ENCODE data around the gene CAMK1D.

The CAMK1D gene

DNA sequence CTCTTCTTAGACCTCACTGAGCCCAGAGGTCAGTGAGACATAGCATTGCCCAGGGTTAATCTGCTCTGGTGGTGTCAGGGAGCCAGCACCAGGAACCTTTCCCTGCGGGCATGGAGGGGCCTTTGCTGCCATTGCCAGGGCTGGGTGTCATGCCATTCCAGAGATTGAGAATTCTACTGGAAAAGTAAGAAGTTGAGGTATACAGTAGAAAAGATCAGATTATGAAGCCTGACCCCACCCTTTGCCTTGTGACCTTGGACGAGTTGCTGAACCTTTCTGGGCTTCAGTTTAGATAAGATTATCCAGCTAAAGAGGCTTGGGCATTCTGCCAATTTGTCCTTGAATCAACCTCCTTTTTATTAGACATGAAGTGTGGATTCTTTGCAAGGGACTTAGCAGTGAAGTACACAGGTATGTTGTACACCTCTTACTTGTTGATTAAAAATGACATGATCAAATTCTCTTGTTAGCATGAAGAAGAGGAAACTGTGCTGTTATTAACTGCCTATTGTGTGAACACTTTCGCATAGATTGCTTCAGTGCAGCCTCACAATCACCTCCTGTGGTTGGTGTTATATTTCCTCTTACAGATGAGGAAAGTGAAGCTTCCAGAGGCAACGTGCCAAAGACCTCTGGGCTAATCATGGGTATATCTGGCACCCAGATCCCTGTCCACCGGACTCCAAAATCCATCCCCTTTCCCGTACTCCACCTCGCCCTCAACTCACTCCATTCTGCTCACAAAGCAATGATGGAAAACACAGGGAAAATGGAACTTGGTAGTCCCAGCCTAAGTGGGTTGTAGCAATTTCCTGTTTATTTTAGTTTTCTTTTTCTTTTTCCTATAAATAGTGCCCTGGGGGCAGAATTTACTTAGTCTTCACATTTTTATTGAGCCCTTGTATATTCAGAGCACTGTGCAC lies 151.3 kb downstream of the CAMK1D start:
- no peak for DNase-seq (ENCODE audit: low read depth)

DNA sequence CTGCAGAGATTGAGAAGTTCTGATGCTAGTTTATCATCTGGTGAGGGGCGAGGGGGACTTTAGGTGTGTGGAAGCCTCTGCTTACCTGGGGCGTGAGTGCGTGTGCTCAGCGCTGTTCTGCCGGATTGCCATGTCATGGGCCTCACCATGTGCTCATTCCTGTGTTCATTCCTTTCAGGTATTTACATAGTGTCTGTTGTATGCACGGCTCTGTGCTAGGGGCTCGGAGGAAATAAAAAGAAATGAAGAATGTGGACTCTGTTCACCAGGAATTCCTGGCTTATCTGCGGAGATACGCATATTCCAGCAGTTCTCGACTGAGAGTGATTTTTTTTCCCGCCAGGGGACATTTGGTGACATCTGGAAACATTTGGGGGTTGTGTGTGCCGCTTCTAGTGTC lies 152.0 kb downstream of the CAMK1D start:
- no peak for DNase-seq (ENCODE audit: low read depth)

GRCh38 chr10:12501841-12502525 lies 152.6 kb downstream of the CAMK1D start:
- no peak for DNase-seq (ENCODE audit: low read depth)

GRCh38 chr10:12502526-12503274 lies 153.4 kb downstream of the CAMK1D start:
- DNase-seq (ENCODE audit: low read depth) = no peak

GRCh38 chr10:12503311-12503710 lies 154.0 kb downstream of the CAMK1D start:
- DNase-seq (ENCODE audit: low read depth) = no peak

- no peak for DNase-seq (ENCODE audit: low read depth)
These were observed 154.8 kb downstream of the CAMK1D start for GRCh38 chr10:12504176-12504575.

DNA sequence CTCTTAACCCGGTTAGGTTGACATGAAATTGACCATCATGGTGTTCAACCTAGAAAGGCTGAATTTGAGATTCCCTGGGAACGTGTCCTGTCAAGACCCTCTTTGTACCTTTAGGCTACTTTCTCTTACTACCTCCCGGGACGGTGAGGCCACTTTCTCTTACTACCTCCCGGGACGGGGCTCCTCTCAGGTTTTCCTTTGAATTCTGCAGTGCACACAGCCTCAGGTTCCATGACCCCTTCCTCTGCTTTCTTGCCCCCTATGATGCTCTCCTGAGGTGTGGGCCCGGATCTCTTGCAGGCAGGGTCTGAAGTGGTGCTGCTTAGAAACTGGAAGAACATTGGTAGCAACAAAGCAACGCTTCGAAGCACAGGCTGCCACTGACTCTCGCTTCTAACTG lies 155.3 kb downstream of the CAMK1D start:
- DNase-seq (ENCODE audit: low read depth) = no peak

DNA sequence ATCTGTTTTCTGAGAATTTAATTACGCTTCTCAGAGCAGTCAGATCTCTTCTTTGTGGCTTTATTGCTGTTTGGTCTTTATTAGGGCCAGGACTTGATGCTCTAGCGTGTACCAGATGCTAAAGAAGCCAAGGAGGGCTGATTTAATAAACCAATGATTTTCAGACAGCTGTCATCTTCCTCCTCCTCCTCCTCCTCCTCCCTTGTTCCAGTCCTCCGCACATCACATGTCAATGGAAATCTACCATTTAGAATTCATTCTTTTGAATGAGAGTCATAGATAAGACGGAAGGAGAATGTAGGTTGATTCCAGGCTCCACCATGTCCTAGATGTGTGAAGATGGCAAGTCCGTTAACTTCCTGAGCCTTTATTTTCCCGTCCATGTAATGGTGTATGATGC lies 156.3 kb downstream of the CAMK1D start:
- DNase-seq (ENCODE audit: low read depth) = no peak

DNA sequence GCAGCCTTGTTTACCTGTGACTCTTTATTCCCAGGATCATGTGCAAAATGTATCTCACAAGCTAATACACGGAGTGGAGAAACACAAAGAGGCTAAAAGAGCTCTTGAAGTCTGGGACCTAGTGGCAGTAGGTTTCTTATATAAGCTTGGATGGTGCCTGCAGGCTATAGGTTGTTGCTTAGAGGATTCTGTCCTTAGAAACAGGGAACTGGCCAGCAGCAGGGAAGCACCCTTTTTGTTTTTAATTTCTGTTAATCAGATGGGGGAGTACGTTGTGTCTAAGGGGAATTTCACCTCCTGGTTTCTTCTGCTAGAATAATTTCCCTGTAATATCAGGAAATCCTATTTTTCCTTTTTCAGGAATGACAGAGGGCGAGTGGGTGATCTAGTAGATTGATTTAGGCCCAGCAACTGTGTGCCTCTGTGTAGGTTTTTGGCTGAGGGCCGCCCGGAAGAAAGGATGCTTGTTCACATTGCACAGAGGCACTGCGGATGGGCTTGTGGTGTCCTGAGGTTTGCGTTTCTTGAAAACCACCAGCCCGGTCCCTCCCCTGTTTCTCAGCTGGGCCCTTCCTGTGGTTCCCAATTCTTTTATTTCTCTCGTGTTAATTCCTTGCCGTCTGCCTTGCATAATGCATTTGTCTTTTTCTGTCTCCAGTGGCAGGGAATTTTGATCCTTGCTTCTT lies 158.0 kb downstream of the CAMK1D start:
- DNase-seq (ENCODE audit: low read depth) = no peak

GRCh38 chr10:12508165-12508564 lies 158.8 kb downstream of the CAMK1D start:
- DNase-seq (ENCODE audit: low read depth) = no peak

- DNase-seq (ENCODE audit: low read depth) = no peak
These were observed 159.9 kb downstream of the CAMK1D start for GRCh38 chr10:12509016-12509793.

DNA sequence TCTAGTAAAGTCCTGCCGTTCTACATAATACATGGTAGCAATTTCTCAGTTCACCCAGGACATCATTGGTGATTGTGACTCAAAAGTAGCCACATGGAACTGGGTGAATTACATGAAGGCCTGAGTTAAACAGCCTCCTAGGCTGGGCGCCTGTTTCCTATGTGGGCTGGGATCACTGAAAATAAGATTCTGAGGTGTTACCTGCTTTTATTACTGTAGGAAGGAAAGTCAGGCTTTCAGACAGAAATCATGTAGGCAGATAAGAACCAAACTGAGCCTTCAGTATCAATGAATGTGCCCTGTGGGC lies 160.4 kb downstream of the CAMK1D start:
- DNase-seq (ENCODE audit: low read depth) = no peak

- no peak for DNase-seq (ENCODE audit: low read depth)
These were observed 161.2 kb downstream of the CAMK1D start for GRCh38 chr10:12510501-12510941.

DNA sequence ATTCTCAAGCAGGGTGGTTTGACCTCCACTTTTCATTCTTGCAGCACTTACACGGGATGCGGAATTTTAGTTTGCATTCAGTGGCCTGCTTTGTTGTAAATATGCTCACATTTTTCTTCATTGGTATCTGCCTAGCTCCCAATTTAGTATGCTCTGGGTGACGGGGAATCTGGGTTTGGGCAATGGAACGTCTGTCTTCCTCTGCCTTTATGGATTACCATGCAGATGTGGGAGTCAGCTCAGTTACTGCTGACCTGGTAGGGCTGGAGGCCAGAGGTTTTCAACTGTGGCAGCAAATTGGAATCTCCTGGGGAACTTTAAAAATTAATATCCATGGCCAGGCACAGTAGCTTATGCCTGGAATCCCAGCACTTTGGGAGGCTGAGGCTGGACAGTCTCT lies 161.6 kb downstream of the CAMK1D start:
- no peak for DNase-seq (ENCODE audit: low read depth)

- DNase-seq (ENCODE audit: low read depth) = no peak
These were observed 162.3 kb downstream of the CAMK1D start for GRCh38 chr10:12511651-12512050.

GRCh38 chr10:12512332-12513002 lies 163.1 kb downstream of the CAMK1D start:
- DNase-seq (ENCODE audit: low read depth) = no peak

DNA sequence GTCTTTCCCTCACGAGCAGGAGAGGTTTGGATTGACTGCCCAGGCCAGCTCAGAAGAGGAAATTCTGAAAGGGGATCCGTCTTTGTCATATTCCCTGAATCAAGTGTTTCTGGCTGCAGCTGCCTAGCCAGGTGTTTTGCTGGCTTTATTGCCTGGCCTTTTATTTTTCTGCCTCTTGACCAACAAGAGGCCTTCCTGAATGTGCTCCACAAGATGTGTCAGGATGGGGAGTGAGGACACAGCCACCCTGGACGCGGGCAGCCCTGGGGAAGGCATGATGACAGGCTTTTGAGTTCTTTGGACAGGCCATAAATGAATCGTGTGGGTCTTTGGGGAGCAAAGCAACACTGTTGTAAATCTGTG lies 163.6 kb downstream of the CAMK1D start:
- DNase-seq (ENCODE audit: low read depth) = no peak

- DNase-seq (ENCODE audit: low read depth) = no peak
These were observed 164.7 kb downstream of the CAMK1D start for GRCh38 chr10:12513775-12514673.

DNA sequence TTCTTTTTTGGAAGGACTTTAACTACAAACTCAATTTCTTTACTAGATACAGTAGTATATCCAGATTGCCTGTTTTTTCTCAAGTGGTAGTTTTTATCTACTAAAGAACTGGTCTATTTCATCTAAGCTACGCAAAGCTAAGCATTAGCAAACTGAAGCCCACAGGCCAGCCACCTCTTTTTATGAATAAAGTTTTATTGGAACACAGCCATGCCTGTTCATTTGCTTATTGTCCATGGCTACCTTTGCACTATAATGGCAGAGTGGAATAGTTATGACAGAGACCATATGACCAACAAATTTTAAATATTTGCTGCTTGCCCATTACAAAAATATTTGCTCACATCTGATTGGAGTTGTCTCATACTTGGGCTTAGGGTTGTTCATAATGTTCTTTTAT lies 168.7 kb downstream of the CAMK1D start:
- no peak for DNase-seq (ENCODE audit: low read depth)

DNA sequence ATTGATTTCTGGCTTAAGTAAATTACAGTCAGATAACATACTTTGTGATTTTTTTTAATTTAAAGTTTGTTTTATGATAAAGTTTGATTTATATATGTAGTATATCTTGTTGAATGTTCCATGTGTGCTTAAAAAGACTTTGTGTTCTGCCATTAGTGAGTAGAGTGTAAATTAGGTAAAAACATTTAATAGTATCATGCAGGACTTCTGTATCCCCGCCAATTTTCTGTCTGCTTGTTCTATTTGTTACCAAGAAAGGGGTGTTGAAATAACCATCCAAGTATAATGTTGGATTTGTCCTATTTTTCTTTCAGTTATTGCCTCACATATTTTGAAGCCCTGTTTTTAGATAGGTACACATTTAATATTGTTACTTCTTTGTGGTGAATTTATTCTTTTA lies 172.1 kb downstream of the CAMK1D start:
- no peak for DNase-seq (ENCODE audit: low read depth)
